ENCODE results near the gene TNFRSF8.
"Not testable (repeated sequence)": the region's sequence is repeated elsewhere in the genome, so short reads cannot be mapped to it uniquely, and the experiment has no call there.

TNFRSF8 gene

DNA sequence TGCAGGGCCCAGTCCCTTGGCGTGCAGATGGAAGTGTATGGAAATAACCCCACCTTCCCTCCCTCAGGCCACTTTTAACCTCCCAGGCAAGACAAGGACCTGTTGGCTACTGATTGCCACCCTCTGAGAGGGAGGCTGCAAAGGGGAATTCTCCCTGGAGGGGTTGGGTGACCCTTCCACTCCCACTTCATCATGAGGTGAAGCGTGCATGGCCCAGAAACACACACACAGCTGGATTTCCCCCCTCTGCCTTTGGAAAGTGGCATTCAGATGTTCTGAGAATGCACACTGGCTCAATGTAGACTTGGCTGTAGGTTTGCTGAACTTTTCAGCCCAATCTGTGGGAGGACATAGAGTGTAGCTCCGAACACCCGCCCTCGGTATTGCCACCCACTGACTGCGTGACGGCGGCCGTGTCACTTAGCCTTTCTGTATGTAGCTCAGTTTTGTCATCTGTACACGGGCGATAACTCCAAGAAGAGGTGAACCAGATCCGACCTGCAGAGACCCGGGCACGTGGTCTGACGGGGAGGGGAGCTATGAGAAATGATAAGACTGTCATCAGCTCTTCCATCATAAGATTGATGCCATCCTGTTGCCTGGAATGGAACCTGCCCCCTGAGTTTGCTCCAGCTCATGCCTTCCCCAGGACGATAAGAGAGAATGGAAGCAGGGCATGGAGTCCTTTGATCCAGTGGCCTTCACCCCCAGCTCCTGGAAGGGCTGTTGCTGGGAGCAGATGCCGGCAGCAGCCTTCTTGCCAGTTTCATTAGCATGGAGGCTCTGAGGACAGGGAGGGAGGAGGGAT lies 24.5 kb upstream of the TNFRSF8 start:
- DNase-seq (ENCODE audit: low read depth in 3 of 3): no peak

DNA sequence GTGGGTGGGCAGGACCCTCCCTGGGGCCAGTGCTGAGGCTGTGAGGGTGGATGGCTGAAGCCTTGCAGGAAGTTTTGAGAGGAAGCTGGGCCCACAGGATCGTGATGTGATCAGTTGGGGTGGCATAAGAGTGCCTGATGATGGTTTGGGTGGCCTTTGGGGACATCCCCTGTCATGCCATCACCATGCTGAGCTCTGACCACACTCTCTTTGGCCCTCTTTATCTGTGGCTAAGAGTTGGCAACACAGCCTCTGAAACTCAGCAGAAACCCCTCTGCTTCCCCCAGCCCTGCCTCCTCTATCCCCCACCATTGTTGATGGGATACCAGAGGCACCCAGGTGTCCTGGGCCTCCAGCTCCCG lies 24.0 kb upstream of the TNFRSF8 start:
- DNase-seq (ENCODE audit: low read depth in 3 of 3): no peak

DNA sequence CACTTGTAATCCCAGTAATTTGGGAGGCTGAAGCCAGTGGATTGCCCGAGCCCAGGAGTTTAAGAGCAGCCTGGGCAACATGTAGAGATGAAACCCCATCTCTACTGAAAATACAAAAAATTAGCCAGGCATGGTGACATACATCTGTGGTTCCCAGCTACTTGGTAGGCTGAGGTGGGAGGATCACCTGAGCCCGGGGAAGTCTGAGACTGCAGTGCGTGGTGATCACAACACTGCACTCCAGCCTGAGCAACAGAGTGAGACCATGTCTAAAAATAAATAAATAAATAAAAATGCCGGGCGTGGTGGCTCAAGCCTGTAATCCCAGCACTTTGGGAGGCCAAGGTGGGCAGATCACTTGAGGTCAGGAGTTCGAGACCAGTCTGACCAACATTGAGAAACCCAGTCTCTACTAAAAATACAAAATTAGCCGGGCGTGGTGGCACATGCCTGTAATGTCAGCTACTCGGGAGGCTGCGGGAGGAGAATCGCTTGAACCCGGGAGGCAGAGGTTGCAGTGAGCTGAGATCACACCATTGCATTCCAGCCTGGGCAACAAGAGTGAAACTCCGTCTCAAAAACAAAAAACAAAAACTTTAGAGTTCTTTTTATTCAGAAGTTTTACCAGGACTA lies 23.2 kb upstream of the TNFRSF8 start:
- DNase-seq (ENCODE audit: low read depth in 3 of 3): not testable (repeated sequence)

DNA sequence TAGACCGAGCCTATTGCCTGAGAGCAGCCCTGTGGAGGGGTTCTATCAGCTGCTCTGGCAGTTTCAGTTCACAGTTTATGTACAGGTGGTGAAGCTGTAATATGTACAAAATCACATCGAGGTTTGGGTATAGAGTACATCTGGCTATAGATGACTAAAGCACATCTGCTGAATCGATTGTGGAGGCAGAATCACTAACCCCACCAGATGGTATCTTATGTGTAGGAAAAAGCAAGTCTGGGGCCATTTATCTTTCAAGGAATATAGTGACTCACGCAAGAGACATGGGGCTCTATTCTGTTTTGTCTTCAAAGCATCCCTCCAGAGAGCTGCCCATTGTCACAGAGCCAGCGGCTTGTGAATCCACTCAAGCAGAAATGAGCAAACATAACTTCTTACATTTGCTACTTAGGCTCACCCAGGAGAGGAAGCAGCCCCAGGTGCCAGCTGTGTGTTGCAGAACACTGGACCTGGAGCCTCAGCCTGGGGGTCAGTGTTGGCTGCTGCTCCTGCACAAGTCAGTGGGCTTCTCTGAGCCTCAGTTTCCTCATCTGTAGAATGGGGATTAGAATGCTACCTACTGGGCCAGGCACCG lies 22.5 kb upstream of the TNFRSF8 start:
- no peak for DNase-seq (ENCODE audit: low read depth in 3 of 3)

DNA sequence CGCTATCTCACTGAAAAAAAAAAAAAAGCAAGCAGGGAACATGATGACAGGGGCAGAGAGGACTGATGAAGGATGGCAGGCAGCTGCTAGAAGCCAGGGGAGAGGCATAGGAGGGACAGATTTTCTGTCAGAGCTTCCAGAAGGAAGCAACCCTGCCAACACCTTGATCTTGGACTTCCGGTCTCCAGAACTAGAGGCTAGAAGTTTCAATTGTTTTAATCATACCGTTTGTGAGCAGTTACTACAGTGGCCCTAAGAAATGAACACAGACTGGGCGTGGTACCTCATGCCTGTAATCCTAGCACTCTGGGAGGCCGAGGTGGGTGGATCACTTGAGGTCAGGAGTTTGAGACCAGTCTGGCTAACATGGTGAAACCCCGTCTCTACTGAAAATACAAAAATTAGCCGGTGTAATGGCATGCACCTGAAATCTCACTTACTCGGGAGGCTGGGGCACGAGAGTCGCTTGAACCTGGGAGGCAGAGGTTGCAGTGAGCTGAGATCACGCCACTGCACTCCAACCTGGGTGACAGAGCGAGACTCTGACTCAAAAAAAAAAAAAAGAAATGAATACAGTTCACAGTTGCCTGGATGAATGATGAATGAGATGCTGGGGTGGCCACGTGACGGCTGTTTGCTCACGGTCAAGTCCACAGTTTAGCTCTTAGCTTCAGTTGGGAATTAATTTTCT lies 18.8 kb upstream of the TNFRSF8 start:
- DNase-seq (ENCODE audit: low read depth in 3 of 3): not testable (repeated sequence)

DNA sequence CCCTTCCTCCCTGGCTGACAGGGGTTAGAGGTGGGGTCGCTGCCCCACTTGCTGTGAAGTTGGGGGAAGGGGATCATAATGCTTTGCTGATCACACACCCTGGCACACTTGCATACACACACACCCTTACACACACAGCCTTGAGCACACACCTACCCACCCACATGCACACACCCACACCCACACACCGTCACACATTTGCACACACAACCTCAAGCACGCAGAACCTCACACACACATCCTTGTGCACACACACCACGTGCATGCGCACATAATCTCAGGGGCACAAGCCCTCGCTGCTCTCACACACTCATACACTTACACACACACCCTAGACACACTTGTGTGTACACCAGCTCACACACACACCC lies 16.4 kb upstream of the TNFRSF8 start:
- no peak for DNase-seq (ENCODE audit: low read depth in 3 of 3)

DNA sequence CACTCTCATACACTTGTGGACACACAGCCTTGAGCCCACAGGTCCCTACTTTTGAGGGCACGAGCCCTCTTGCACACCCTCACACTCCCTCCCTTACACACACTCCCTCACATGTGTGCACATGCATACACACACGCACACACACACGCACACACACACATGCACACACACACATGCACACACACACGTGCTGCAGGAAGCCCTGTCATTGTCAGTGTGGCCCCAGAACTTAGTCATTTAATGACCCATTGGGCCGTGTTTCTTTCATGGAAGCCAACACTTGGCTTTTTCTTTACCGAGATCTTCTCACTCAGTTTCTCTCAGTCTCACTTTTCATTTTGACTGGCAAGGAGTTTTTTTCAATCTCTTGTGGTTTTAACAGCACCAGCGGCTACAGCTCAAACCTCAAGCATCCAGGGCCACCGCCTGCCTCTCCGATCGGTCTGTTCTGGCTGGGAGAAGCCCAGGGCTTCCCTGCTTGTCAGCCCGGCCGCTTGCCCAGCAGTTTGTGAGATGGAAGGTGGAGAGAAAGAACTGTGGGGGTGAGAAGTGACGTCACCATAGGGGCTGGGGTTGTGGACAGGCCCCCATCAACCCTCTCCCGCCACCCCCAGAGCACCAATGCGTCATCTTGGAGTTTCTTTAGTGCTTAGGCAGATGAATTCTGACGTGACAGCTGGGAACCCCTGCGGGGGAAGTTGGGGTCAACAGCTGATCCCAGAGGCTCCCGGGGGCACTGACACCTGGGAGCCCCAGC lies 15.8 kb upstream of the TNFRSF8 start:
- peak; percentile 48 to 71 (median 49) for DNase-seq (ENCODE audit: low read depth in 3 of 3)

DNA sequence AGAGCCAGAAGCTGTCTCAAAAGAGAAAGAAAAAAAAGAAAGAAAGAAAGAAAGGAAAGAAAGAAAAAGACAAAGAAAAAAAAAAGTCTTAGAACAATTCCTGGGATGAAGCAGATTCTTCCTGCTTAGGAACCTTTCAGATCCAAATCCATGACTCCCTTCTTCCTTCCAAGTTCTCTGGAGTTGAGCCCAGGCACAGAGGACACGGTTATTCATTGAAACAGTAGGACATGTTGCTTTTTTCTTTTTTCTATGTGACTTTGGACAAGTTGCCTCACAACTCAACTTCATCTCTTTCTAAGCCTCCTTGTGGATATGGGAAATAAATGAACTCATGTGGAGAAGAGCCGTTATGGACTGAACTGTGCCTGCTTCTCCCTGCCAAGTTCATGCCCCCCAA lies 14.7 kb upstream of the TNFRSF8 start:
- DNase-seq (ENCODE audit: low read depth in 3 of 3): no peak

DNA sequence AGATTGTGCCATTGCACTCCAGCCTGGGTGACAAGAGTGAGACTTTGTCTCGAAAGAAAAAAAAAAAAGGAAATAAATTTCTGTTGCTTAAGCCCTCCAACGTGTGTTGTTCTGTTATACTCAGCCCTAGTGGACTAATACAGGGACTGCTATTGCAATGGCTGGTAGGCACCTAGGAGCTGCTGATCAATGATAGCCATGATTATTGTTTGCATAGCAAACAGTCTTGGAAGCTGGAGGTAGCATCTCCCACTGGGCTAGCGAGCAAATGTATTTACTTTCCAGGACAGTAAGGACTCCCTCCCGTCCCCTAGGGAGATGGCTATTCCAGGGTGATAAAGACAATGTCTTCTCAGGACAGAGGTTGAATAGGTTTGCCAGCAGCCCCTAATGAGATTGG lies 13.5 kb upstream of the TNFRSF8 start:
- DNase-seq (ENCODE audit: low read depth in 3 of 3): no peak

DNA sequence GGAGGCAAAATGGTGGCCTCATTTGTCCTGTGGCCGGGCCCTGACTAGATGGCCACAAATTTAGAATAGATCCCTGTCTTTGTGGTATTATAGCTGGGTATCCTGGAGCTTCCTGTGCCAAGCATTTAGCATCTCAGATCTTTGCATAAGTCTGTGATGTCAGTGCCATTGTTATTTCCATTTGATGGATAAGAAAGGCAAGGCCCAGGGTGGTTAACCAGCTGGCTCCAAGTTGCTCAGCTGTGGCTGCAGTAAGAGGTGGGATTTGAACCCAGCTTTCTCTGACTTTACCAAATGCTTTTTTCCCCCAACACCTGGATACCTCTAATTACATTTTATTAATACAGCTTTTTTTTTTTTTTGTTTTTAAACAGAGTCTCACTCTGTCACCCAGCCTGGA lies 11.7 kb upstream of the TNFRSF8 start:
- DNase-seq (ENCODE audit: low read depth in 3 of 3): no peak

DNA sequence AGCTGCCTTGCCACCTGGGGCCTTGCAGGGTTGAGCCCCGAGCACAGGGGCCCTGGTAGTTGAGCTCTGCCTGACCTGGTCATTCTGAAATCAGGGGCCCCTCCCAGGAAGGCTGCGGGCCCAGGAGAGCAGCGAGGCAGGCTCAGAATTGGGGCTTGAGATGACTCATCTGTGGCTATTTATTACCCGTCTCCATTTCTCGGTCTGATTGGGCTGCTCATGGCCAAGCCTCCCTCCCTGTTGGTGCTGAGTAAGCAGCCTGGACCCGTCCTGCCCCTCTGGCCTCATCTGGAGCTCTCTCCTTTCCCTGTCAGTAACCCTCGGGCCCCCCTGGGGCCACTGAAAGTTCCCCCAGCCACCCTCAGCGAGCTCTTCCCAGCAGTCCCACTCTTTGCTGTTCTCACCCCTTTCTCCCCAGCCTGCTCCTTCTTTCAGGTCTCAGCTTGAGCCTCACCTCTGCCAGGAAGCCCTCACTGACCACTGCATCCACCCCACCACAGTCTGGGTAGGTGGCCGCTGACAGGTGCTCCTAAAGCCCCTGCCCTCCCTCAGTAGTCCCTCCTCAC lies 11.0 kb upstream of the TNFRSF8 start:
- peak in 1 of 3 experiments; percentile 37 for DNase-seq (ENCODE audit: low read depth in 3 of 3)

DNA sequence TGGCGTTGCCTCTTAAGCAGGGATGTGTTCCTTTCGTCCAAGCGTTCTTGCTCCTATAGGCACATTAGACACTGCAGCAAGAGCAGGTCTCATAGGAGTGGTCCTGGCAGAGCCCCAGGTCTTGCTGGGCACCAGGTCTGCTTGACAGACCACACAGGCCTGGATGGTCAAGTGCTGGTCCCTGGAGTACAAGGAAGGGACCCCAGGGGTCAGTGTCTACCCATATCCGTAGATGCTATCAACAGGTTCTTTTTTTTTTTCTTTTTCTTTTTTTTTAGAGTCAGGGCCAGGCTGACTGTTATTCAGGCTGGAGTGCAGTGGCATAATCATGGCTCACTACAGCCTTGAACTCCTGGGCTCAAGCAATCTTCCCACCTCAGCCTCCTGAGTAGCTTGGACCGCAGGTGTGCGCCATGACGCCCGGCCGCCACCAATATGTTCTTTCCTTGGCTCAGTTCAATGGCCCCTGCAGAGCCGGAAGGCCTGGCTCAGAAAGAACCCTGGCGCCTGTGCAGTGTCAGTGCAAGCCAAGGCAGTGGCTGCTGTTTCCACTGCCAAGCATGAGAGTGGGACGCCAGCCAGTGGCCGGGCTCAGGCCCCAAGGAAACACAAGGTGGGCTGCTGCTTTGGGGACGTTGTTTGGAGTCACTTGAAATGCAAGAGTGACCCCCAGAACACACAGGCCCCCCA lies 10.0 kb upstream of the TNFRSF8 start:
- DNase-seq (ENCODE audit: low read depth in 3 of 3): no peak

DNA sequence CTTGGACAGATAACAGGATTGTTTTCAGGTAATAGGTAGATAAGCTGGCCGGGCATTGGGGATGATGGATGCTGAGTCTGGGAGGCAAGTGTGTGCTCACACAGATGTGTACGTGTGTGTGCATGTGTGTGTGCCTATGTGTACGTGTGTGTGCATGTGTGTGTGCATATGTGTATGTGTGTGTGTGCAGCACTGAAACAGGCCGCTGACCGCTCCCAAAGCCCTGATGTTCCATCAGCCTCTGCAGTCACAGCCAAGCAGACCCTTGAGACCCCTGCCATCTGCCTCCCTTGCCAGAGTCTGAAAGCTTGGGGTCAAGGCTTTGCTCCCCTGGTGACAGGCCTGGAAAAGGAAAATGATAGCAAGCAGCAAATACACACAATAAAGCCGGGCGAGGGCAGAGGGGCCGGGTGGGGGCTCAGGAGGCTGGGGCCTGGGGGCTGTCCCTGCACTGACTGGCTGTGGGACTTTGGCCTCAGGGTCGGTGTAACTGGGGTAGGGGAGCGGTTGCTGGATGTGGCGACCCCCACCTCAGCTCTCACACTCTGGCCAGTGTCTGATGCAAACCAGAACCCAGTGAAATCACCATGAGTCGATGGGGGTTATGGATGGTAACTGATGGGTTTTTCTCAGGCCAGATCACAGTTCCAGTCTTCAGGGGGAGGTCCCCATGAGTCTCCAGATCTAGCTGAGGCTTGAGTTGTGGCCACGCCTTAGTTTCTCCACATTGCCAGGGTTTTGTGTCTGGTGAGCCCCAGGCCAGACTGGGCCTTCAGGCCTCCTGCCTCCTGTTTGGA lies 9.2 kb upstream of the TNFRSF8 start:
- no peak for DNase-seq (ENCODE audit: low read depth in 3 of 3)

DNA sequence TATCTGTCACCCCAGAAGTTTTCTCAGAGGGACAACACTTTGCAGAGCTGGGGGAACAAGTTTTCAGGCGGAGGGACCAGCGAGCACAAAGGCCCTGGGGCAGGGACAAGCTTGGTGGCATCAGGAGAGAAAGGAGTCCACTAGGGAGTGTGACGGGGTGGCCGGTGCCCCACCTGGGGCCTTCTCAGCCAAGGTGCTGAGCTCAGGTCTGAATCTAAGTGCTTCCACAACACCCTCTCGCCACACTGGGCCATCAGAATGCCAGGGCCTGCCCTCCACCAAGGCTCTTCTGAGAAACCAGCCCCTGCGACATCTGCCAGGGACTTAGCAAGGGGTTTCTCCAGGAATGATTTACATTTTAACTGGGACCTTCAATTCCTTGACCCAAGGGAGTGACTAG lies 7.8 kb upstream of the TNFRSF8 start:
- no peak for DNase-seq (ENCODE audit: low read depth in 3 of 3)

DNA sequence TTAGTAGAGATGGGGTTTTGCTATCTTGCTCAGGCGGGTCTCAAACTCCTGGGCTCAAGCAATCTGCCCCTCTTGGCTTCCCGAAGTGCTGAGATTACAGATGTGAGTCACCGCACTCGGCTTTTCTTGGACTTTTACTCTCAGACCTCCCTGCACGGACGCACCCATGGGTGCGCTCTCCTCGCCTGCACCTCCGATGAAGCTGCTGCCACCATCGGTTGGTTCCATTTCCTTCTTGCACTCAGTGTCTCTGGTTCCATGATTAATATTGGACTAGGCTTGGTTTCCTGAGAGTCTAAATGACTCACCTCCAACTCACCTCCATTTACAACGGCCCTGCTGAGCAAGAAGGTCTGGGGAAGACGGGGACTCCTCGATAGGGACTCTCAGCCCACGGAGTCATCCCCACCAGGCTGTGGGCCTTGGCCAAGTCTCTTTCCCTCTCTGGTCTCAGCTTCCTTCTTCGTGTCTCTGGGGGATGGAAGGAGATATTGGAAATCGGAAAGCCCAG lies 6.7 kb upstream of the TNFRSF8 start:
- DNase-seq (ENCODE audit: low read depth in 3 of 3): no peak

DNA sequence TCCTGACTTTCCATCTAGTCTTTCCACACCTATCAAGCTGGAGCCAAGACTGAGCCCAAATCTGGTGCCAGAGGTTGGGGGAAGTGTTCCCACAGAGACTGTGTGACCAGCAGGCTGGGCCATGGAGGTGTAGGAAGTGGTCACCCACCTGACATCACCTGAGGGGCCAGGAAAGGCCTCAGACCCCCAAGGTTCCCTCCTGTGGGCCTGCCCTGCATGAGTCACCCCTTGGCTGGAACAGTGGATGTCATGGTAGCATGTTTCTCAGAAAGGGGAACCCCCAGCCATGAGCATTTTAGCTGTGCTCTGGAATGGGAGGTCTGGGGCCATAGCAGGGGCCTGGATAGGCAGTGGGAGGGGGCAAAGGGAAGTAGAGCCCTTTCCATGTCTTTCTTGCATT lies 5.7 kb upstream of the TNFRSF8 start:
- peak in 1 of 3 experiments; percentile 55 for DNase-seq (ENCODE audit: low read depth in 3 of 3)

DNA sequence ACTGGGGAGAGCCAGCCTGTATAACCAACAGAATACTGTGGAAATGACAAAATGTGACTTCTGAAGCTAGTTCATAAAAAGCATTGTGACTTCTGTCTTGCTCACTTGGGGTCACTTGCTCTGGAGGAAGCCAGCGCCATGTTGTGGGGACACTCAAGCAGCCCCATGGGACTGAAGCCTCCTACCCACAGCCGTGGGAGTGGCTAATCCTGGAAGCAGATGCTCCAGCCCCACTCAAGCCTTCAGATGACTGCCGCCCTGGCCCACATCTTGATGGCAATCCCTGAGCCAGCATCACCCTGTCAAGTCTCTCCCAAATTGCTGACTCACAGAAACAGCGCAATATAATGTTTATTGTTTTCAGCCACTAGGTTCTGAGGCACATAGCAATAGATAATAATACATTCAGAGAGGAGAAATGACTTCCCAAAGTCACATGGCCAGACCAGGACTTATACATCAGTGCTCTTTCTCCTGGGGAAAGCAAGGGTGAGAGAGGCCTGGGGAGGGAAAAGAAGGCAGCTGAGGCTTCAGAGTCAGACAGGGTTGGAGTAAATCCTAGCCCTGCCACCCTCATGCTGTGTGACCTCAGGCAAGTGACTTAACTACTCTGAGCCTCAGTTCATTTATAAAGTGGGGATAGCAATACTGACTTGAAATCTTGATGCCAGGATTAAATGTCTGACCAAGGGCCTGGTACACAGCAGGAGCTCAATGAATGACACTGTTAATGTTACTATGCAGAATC lies 5.0 kb upstream of the TNFRSF8 start:
- DNase-seq (ENCODE audit: low read depth in 3 of 3): no peak

DNA sequence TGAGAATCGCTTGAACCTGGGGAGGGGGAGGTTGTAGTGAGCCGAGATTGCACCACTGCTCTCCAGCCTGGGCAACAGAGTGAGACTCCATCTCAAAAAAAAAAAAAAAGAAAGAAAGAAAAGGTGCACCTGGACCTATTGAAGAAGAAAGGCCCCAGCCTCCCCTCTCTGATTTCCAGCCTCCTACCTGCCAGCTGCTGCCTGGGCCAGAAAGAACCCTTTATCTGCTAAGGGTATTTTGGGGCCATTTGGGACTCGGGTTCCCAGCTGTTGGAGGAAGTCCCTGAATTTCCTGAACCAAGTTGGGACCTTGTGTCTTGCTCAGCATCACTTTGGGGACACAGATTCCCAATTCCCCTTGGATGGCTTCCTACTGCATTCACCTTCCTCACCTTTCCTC lies 3.9 kb upstream of the TNFRSF8 start:
- DNase-seq (ENCODE audit: low read depth in 3 of 3): no peak
